ENCODE measurements around the gene ANKK1. TPM values are rescaled to one million over a fixed set of nuclear protein-coding genes. Genes with fewer than 3 reads are reported as not detected.

Gene ANKK1
- total RNA-seq, 2 donors from 2014 or later: 0.78 to 1.3 TPM

DNA sequence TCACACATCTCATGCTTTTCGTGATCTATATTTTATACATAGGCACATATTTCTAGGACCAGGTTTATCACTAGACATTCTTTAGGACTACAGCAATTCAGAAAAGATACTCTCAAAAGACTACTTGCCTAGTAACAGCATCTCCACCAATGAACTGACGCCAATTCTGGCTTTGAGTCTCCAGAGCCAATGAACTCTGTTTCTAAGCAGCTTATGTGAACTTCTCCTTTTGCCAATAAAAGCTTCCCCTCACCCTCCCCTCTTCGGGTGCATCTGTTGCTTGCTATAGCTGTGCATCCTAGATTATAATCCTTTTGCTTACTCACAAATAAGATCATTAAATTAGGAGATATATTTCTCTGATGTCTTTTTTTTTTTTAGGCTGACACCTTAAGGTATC is 11.4 kb upstream of the ANKK1 start:
- no peak overlapping the region for H3K4me3 ChIP-seq
- WGBS, 2 donors: 55 to 72% methylated on average over 3 of the region's 3 CpGs
- no peaks in the 10 kb centered on the region for H3K27me3 ChIP-seq
- TF ChIP-seq, protein P1, sequence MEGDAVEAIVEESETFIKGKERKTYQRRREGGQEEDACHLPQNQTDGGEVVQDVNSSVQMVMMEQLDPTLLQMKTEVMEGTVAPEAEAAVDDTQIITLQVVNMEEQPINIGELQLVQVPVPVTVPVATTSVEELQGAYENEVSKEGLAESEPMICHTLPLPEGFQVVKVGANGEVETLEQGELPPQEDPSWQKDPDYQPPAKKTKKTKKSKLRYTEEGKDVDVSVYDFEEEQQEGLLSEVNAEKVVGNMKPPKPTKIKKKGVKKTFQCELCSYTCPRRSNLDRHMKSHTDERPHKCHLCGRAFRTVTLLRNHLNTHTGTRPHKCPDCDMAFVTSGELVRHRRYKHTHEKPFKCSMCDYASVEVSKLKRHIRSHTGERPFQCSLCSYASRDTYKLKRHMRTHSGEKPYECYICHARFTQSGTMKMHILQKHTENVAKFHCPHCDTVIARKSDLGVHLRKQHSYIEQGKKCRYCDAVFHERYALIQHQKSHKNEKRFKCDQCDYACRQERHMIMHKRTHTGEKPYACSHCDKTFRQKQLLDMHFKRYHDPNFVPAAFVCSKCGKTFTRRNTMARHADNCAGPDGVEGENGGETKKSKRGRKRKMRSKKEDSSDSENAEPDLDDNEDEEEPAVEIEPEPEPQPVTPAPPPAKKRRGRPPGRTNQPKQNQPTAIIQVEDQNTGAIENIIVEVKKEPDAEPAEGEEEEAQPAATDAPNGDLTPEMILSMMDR (IDR thresholded peaks at IDR 0.05): no peak
- no peaks in the 10 kb centered on the region for H3K4me1 ChIP-seq
- H3K27ac ChIP-seq: no peak overlapping the region
- no peaks in the 10 kb centered on the region for H3K36me3 ChIP-seq (replicated peaks in 1 of 2; ENCODE audit: insufficient read depth in 1 of 2, low read depth in 2 of 2)
- DNase-seq (no peak), ATAC-seq (no peak)
- no peaks in the 10 kb centered on the region for H3K9me3 ChIP-seq
- intact Hi-C loops (cut with DNase I): no loop called here

DNA sequence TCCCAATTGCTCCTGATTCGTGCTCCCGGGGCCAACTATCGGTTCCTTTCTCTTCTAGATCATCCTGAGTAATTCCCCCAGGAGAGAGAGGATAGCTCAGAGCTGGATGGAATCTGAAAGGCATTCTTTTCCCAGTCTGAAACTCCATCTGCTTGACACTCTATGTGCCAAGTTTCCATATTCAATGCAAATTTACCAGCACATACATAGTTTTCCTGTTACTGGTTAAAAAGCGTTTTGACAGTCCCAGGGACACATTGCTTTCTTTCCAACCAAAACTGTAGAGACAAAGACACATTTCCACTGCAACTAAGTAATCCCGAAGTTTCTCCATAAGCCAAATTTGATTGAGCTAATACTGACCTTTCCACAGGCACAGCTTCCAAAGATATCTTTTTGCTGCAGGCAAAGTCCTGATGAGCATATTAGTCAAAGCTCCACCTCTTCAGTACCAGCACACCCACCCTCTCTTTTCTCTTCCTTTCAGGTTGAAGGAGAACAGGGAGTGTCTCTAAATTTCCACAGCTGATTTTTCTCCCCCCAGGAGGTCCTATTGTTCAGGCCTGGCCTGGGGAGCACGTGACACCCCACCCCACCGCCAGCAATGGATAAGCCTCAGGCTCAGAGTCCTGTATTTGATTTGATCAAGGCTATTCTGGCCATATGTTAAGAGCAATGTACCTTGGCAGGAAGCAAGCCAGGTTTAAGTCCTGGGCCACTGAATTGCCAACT is 9.7 kb upstream of the ANKK1 start:
- WGBS, 2 donors: 55 to 57% methylated on average over 7 of the region's 7 CpGs
- no peak for DNase-seq
- no peak overlapping the region for H3K4me3 ChIP-seq

DNA sequence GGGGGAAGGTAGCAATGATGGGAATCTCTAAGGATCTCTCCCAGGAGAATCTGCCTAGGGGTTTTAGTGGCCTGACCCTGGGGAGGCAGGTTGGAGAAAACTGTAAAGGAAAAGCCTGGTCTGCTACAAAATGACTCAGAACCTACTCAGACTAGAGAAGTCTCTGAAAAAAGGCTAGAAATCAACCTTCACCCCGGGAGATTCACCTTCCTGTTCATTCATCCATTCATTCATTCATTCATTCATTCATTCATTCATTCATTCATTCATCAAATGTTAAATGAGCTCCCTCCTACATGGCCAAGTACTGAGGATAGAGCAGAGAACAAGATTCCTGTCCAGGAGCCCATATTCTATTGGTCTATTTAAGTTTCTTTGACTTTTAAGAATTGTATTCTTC is 8.9 kb upstream of the ANKK1 start:
- intact Hi-C loops (cut with DNase I): no loop called here

More for the DNA sequence above, 9.7 kb upstream of the ANKK1 start:
- Histone ChIP-seq H3K4me1 (no peaks in the 10 kb centered on the region), H3K27me3 (no peaks in the 10 kb centered on the region), H3K27ac (no peak overlapping the region), H3K36me3 (replicated peaks in 1 of 2; ENCODE audit: insufficient read depth in 1 of 2, low read depth in 2 of 2) (no peaks in the 10 kb centered on the region), H3K9me3 (no peaks in the 10 kb centered on the region)
- ATAC-seq: no peak
- intact Hi-C loops (cut with DNase I): no loop called here
- TF ChIP-seq, protein P1 (IDR thresholded peaks at IDR 0.05): no peak
- no peak for TF ChIP-seq POLR2A (IDR thresholded peaks at IDR 0.05)

DNA sequence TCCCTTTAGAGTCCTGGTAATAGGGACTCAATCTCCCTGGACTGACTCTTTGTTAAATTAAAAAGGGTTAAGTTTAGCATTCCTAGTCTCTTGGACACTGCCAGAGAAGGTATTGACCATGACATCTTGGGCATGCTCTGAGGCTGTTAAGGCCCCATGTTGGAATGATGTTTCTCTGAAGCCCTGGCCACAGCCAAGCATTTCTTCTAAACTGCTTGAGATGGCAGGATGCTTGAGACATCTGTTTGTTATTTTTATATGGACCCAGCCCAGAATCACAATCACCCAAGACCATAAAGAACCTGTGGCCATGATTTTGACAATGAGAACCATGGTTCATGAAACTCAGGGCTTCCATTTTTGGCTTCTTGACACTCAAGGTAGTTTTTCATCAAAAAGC is 5.5 kb upstream of the ANKK1 start:
- no peaks in the 10 kb centered on the region for H3K4me1 ChIP-seq
- intact Hi-C loops (cut with DNase I): no loop called here
- H3K27ac ChIP-seq: no peak overlapping the region
- ATAC-seq (no peak), DNase-seq (no peak)
- H3K27me3 ChIP-seq: no peaks in the 10 kb centered on the region
- H3K36me3 ChIP-seq (replicated peaks in 1 of 2; ENCODE audit: insufficient read depth in 1 of 2, low read depth in 2 of 2): no peaks in the 10 kb centered on the region
- no peak overlapping the region for H3K4me3 ChIP-seq
- TF ChIP-seq, protein P1 (IDR thresholded peaks at IDR 0.05): no peak
- no peak for TF ChIP-seq POLR2A (IDR thresholded peaks at IDR 0.05)
- H3K9me3 ChIP-seq: no peaks in the 10 kb centered on the region

More for the DNA sequence above, 8.9 kb upstream of the ANKK1 start:
- no peak for TF ChIP-seq POLR2A (IDR thresholded peaks at IDR 0.05)
- TF ChIP-seq, protein P1 (IDR thresholded peaks at IDR 0.05): no peak
- Histone ChIP-seq H3K27me3 (no peaks in the 10 kb centered on the region), H3K9me3 (no peaks in the 10 kb centered on the region), H3K4me1 (no peaks in the 10 kb centered on the region), H3K4me3 (no peak overlapping the region), H3K36me3 (replicated peaks in 1 of 2; ENCODE audit: insufficient read depth in 1 of 2, low read depth in 2 of 2) (no peaks in the 10 kb centered on the region), H3K27ac (no peak overlapping the region)
- 64 to 65% methylated on average over 1 of the region's 1 CpG for WGBS, 2 donors
- ATAC-seq: no peak
- DNase-seq: no peak

DNA sequence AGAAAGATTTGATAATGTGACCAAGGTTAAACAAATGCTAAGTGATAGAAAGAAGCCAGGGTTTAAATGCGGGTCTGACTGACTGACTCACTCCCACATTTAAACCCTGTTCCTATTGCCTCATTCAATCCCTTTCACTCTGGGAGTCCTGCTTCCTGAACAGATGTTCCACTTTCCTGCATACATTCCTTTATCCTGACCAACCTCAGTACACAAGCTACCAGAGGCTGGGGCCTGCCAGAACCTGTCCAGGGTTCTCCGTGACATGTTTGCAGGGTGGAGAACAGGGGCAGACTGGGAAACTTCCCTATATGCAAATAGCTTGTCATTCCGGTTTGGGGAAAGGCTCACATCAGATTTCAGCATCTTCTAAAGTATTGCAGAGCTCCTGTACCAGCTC is 3.0 kb upstream of the ANKK1 start:
- Histone ChIP-seq H3K9me3 (no peaks in the 10 kb centered on the region), H3K27ac (no peak overlapping the region), H3K36me3 (replicated peaks in 1 of 2; ENCODE audit: insufficient read depth in 1 of 2, low read depth in 2 of 2) (no peaks in the 10 kb centered on the region), H3K4me3 (no peak overlapping the region), H3K4me1 (peaks cover 9% of the 10 kb centered on the region), H3K27me3 (peaks cover 0 to 8% of the 10 kb centered on the region in 2 donors)
- DNase-seq: peak in 1 of 4 donors; percentile 23
- ATAC-seq: no peak
- TF ChIP-seq, protein P1 (IDR thresholded peaks at IDR 0.05): no peak
- TF ChIP-seq POLR2A (IDR thresholded peaks at IDR 0.05): no peak
- intact Hi-C loops (cut with DNase I): no loop called here
- 38 to 60% methylated on average over 3 of the region's 3 CpGs for WGBS, 2 donors
